ENCODE results near the gene PPIE.
"Not testable (repeated sequence)": the region's sequence is repeated elsewhere in the genome, so short reads cannot be mapped to it uniquely, and the experiment has no call there.

Gene PPIE

DNA sequence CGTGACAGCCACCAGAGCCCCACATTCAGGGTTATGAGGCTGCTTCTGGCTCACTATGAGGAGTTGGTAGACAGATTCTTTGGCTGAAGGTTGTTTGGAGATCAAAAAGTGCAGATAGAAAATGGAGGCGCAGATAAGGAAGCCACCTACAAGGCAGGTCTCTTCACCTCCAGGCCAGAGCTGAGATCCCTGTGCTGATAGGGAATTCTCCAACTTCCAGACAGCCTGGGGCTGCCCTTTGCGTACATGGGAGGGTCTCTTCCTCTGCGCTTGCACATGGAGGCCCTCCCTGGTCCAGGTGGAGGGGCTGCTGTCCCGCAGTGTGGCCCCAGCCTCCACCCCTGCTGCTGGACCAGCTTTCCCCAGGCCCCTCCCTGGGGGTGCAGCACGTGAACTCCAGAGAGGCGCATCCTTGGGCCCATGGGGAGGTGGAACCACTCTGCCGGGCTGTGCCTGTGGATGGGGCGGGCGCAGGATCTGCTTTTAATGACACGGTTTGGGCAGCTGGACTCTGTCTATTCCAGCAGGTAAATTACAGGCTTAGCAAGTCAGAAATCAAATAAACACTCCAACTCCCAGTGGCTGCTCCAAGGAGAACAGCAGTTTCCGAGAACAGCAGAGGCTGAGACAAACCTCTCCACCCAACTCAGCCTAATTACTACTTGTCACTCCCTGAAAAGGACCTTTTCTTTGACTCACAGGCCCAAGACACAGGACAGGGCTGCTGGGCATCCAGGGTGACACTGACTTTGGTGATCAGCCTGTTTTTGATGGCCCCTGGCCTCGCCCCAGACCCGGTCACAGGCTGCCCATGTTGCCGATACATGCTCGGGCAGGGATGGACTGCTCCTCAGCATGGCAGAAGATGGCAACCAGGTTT, 20.1 kb downstream of the PPIE start:
- DNase-seq = no peak

DNA sequence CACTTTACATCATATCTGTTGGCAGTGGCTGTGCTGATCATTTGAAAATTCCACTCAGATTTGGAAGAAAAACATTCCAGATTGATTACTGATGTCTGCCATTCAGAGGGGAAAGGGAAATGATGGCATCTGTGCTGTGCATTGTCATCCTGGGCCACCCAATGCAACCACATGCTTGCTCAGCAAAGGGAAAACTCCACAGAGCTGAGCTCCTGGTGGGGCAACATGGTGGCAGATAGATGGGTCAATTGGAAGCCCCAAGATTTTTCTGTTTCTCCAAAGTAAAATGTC, 20.7 kb downstream of the PPIE start:
- DNase-seq = no peak

GRCh38 chr1:39760074-39761008, 21.7 kb downstream of the PPIE start:
- no peak for DNase-seq

DNA sequence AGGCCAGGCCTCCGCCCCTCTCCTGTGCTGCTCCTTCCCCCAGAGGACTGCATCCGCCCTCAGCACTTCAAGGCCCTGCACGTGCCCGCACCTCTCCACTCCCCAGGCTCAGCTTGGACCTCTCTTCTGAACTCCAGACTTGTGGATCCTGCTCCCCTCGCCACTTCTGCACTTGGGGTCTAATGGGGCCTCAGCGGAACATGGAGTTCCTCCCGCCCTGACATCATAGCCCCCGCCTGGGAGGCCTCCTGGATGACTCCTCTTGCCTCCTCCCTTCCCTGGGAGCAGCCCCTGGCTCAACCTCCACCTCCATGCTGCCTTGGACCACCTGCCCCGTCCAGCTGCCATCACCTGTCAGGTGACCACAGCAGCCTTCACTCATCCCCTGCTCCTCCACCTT, 22.3 kb downstream of the PPIE start:
- DNase-seq = no peak

DNA sequence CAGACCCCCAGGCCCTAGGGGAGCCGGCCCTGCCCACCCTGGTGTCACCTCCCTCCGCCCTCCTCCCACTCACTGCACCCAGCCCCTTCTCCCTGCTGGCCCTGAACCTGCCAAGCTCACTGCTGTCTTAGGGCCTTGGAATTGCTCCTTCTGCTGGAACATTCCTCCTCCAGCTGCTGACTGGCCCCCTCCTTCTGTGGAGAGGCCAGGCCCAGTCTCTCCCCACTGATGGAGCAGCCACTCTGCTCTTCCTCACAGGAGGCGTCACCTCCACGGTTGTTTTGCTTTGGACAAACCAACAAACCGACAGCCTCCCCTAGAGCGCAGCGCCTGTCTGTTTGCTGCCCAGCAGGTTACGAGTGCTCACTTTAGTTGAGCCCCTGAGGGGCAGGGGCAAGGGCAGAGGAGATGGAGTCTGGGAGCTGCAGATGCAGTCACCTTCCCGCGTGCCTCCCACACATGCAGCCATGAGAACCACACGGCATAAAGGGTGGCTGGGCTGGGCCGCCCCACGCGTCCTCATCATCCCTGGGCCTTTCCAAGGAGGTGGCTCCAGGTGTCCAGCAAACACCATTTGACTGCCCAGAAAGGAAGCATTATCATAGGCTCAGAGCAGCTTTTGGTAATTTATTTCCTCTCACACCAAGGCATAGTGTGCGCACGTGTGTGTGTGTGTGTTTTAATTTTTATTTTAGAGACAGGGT, 23.0 kb downstream of the PPIE start:
- DNase-seq = no peak

- no peak for DNase-seq
Measured at GRCh38 chr1:39762550-39763540, 24.2 kb downstream of the PPIE start.

- not testable (repeated sequence) for DNase-seq
Measured at GRCh38 chr1:39763619-39764374, 25.1 kb downstream of the PPIE start.

- DNase-seq = not testable (repeated sequence)
Measured at GRCh38 chr1:39764512-39764911, 25.8 kb downstream of the PPIE start.

DNA sequence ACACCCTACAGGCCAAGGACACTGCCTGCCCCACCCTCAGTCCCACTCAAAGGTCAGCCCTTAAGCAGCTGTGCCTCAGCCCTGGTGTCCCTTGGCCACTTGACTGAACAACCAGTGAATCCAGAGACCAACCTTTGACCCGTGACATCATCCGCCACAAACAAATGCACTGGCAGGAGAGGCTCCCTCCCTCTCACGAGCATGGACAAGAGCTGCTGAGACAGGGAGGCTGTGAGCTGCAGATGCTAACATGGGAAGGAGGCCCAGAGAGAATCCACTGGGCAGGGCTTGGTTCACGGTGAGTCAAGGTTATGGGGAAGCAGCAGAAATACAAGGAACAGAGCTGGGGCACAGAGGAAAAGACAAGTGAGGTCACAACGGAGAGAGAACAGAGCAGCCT, 27.8 kb downstream of the PPIE start:
- DNase-seq = not testable (repeated sequence)

- DNase-seq = not testable (repeated sequence)
Measured at GRCh38 chr1:39769502-39769901, 30.8 kb downstream of the PPIE start.

DNA sequence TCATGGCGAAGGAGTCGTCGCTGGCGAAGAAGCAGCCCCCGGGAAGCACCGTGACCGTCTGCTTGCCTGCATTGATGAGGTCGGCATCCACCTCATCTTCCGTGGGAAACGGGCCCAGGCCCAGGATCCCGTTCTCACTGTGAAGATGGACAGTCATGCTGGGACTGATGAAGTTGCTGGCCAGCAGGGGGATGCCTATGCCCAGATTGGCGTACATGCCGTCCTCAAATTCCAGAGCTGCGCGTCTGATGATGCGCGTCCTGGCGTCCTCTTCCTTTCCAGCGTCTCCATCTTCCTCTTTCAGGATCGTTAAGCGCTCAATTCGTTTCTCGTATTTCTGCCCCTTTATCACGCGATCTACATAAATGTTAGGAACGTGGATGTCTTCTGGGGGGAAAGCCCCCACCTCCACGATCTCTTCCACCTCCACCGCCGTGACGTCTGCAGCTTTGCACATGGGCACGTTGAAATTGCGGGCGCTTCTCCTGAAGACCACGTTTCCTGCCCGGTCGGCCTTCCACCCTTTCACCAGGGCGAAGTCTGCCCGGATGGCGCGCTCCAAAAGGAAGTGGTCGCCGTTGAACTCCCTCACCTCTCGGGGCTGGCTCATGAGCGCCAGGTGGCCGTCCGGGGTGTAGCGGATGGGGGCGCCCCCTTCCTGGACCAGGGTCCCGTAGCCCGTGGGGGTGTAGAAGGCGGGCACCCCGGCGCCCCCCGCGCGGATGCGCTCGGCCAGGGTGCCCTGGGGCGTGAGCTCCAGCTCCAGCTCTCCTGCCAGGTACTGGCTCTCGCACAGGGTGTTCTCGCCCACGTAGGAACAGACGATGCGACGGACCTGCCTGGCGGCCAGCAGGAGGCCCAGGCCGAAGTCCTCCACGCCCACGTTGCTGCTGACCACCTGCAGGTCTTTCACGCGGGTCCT, 31.7 kb downstream of the PPIE start:
- not testable (repeated sequence) for DNase-seq

DNA sequence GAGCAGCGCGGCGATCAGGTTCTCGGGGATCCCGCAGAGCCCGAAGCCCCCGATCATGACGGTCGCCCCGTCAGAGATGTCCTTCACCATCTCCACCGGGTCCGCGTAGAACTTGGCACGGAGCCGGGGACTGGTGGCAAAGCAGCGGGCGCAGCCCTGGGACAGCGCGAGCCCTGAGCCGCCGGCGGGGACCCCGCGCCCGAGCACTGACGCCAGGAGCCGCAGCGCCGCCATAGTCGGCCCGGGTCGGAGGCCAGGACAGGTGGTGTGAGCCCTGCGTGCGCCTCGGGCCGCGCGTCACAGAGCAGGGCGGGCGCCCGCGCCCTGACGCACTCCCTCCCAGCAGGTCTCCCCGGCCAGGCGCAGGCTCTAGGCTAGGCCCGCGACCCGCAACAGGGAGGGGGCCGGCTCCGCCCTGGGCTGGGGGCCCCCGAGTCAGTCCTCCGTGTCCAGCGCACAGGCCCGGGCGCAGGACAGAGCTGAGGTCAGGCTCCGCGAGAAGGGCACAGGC, 32.4 kb downstream of the PPIE start, which contains the start of gene OXCT2:
Gene OXCT2 (minus strand): TSS at position 327 of the 511 bp plus-strand sequence. CDS start 93 bp downstream, at position 234.
- not testable (repeated sequence) for DNase-seq

GRCh38 chr1:39773369-39773979, 34.8 kb downstream of the PPIE start:
- DNase-seq = not testable (repeated sequence)

- DNase-seq = not testable (repeated sequence)
Measured at GRCh38 chr1:39775141-39775540, 36.5 kb downstream of the PPIE start.

- not testable (repeated sequence) for DNase-seq
Measured at GRCh38 chr1:39775676-39776399, 37.2 kb downstream of the PPIE start.

DNA sequence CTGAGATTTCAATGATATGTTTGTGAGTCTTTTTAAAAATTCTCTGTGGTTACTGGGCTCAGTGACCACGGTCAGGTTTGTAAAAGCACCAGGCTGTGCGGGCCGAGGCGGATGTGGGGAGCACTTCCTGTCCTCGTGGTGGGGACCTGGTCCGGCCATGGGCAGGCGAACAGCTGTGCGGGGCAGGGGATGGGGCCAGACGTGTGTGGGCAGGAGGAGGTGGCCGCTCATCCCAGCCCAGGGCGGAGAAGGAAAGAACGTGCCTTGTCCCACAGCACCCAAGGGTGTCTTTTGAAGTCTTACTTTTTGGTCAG, 37.7 kb downstream of the PPIE start:
- DNase-seq = no peak

DNA sequence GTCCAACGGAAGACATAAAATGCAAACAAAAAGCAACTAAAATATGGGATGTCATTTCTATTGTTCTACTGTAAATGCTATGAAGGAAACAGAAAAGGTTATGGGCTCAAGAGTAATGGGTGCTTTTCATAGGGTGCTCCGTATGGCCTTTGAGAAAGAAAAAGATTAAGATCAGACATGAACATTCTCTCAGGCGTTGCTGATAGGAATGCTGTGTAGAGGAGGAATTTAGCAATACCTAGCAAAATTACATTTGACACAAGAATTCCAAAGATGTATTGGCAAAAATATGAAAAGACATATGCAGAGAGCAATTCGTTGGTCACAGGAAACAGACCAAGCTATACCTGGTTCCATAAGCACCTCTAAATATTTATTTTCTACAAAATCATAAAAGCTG, 38.2 kb downstream of the PPIE start:
- DNase-seq = no peak

- DNase-seq = no peak
Measured at GRCh38 chr1:39777306-39777705, 38.6 kb downstream of the PPIE start.

Measured in fibroblast of skin of abdomen (primary cell).